SIG-M5 treated with dmso at 0.1 percent for 504 hours (cell line): Measurements from ENCODE around the gene ARHGEF17.

ENCODE experiments used
- DNase-seq: peaks from one replicate; lab custom pipeline; 2025; ENCODE audit not compliant: unreplicated experiment; lab: John Stamatoyannopoulos, UW

ARHGEF17 gene

DNA sequence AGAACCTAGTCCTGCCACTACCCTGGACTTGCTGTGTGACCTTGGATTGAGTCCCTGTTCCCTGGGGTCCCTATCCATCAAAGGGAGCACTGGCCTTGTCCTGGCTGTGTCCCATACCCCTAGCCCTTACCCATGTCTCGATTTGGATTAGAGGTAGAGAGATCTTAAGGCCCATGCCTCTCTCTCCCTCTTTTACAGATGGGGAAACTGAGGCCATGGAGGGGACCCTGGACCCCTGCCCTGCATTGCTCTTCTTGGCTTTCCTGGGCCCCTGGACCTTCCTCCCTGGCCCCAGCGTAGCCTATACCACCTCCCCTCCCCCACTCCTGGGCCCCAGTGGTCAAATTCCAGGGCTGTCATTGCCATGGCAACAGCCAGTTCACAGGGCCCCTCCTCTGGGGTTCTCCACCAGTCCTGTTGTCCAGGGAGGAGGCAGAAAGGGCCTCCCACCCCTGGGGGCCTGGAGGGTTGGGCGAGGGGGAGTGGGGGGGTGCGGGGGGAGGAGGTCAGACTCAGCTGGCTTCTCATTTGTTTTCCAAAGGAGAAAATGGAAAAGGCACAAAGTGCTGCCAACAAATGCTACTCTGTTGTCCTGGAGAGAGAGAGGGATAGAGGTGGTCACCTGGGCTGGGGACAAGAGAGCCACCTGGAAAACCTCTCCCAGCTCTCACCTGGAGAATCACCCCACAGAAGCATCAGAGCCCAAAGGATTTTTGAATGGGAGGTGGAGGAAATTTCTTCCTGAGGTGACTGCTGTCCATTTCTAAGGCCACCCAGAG lies 23.3 kb downstream of the ARHGEF17 start:
- no peak for DNase-seq

GRCh38 chr11:73333173-73333572 lies 25.1 kb downstream of the ARHGEF17 start:
- no peak for DNase-seq

GRCh38 chr11:73333640-73334383 lies 25.7 kb downstream of the ARHGEF17 start:
- no peak for DNase-seq

DNA sequence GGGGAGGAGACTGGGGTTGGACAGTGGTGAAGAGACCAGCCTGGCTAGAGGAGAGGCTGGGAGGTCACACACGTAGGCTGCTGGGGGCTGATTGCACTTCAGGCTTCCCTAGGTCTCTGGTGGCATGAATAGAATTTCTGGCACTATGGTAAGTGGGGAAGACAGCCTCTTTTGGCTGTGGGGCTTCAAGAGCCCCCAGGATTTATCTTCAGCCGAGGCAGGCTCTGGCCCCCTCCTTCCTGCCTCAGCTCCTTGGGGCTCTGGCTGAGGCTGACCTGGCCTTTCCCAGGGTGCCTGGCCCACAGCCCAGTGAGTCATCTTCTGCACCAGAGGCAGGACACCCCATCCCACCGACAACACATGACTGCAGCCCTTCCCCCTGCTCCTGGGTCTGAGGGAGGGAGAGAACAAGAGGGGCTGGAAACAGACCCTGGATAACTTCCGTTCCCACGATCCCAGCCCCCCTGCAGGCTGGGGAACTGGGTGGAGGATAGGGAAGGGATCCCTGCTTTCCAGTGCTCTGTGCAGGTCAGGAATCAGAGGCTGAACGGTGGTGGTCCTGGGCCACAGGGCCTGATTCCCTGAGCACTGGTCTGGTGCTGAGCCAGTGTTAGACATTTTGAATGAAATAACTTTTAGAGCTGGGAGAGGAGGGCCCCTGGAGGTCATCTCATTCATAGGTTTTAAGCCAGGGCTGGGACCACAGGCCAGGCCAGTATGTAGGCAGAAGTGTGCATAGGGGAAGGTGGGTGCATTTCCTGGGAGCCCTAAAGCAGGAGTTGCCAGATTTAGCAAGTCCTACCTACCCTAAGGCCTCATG lies 26.5 kb downstream of the ARHGEF17 start:
- DNase-seq: no peak

- peak; percentile 60 for DNase-seq
These were observed 27.3 kb downstream of the ARHGEF17 start for GRCh38 chr11:73335204-73335923.

- DNase-seq: no peak
These were observed 29.8 kb downstream of the ARHGEF17 start for GRCh38 chr11:73337846-73338245.

GRCh38 chr11:73338279-73338678 lies 30.2 kb downstream of the ARHGEF17 start:
- DNase-seq: no peak

DNA sequence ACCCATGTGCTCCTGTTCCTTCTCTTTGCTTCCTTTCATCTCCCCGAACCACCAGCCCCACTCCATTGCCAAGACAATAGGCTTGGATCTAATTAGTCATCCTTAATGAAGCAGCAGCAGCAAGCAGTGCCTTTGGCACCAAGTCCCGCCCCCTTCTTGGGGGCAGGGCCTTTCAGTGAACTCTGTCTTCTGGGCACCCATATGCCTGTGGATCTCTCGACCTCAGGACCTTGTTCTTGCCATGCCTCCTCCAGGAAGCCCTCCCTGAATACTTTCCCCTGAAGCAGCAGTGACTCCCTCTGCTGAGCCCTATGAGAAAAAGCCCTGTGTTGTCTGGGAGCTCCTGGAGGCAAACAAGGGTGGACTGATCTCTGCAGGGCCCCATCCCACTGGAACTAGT lies 32.1 kb downstream of the ARHGEF17 start:
- no peak for DNase-seq

DNA sequence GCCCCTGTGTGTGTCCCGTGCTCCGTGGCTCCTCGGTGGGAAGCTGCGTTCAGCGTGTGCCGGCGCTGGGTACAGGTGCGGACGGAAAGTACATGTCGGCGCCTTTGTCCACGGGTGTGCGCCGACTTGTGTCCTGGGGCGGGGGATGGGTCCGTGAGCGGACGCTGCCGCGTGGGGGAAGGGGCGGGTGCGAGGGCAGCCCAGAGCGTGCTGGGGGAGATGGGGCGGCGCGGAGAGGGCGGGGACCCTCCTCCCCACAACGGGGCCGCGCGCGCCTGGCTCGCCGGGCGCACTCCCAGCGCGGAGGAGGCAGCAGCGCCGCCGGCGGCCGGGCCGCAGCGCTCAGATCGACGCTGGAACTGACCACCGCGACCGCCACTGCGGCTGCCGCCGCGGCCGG lies 34.6 kb downstream of the ARHGEF17 start:
- no peak for DNase-seq

GRCh38 chr11:73343076-73343873 lies 35.2 kb downstream of the ARHGEF17 start:
- no peak for DNase-seq

DNA sequence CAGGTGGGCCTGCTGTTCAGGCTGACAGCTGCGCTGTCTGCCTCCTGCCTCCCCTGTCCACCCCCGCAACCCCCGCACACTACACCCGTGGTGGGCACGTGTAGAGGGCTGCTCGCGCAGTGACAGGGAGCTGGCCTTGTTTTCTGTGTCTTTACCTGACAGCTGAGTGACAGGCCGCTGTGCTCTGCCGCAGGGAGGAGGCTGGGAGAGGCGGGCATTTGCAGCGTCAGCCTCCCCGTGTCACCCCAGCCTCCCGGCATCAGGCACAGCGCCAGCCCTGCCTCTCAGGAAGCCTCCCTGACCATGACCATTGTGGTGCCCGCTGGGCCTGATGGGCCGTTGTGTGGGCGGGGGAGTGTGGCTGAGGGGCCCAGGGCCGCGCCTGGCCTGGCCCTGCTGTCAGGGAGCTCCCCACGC lies 36.1 kb downstream of the ARHGEF17 start:
- no peak for DNase-seq

DNA sequence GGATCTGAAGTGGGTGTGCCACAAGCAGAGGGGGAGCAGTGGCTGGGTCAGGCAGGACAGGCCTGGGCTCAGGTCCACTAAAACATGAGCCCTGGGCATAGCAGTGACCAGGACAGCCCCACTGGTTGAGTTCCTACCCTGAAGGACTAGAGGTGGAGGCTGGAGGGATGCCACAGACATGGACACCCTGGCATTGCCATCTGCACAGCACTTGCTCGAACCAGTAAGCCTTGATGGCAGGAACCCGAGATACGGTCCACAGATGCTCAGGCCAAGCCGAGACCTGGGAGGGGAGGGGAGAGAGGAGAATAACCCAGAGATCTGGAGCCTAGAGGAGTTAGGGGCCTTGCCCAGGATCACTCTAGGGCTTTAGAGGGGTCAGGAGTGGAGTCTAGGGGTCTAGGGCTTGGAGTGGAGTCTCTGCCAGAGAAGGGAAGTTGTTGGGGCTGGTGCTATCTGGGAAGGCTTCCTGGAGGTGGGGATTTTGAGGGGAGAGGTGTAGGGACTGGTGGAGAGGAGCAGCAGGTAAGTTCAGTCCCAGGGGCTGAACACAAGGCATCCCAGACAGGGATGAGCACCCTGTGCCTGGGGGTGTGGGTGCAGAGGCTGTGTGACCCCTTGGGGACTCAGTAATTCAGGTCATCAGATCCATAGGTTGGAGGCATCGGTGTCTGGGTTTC lies 37.5 kb downstream of the ARHGEF17 start:
- no peak for DNase-seq

- DNase-seq: no peak
These were observed 38.3 kb downstream of the ARHGEF17 start for GRCh38 chr11:73346186-73346935.

- no peak for DNase-seq
These were observed 39.0 kb downstream of the ARHGEF17 start for GRCh38 chr11:73347067-73347466.

DNA sequence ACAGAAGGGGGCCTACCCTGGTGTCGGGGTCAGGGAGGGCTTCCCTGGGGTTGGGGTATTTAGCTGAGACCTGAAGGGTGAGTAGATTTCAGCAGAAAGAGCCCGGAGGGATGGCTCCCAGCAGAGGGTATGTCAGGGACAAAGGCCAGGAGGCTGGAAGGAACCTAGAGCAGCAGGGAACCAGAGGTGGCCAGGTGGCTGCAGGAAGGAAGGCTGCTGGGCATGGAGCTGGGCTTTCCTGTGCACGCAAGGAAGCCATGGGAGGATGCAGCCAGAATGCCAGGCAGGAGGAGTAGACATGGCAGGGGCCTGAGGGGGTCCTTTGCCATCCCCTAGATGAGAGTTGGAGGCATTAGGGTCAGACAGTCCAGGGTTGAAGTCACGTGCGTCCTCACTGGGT lies 40.8 kb downstream of the ARHGEF17 start:
- no peak for DNase-seq

GRCh38 chr11:73349633-73350032 lies 41.6 kb downstream of the ARHGEF17 start:
- DNase-seq: no peak

DNA sequence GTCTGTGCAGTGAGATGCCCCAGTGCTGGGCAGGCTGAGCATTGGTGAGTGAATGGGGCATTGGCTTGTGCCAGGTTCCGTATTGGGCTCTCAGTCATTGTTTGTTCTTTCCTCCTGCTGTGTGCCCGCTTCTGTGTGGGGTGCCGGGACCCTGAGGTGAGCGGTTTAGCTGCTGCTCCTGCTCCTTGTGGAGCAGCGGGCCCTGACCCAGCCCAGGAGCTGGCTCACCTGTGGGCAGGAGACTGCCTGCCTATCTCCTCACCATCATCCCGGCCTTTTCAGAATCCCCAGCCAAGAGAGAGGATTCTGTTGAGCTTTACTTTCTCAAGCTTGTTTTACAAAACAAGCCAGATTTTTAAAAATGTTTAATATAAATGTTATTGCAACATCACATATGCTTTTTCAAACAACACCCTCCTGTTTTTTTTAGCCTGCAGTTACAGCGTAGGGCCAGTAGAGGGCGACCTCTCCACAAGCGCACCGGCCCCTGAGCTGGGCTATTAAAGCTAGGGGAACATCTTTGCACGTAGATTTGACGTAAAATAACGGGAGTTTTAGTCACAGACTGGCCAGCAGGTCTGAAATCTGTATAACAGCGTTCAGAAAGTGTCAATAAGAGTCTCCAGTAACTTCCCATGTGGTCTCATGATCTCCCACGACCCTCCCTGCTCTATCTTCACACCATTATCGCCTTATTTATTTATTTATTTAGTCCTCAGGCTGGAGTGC lies 43.0 kb downstream of the ARHGEF17 start:
- peak; percentile 66 for DNase-seq

DNA sequence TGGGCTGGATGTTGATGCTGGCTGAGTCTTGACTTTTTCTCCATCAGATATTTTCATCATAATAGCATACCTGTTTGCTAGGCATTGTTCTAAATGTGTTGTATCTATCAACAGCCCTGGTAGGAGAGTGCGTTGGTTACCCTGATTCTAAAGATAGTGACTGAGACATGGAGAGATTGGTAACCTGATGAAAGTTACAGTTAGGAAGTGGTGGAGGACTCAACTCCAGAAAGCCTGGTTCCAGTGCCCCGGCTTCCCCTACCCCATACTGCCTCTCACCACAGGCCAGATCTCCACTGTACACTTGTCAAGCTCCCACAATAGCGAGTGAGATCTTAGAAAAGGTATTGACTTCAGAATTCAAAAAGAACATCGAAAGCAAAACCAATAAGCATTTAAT lies 45.3 kb downstream of the ARHGEF17 start:
- no peak for DNase-seq
